RWPE1 (cell line): ENCODE measurements around the gene ERBB4.

Experiments
- CTCF ChIA-PET: fragments of 350-600 bp; sonication (Branson Sonifier 250); formaldehyde crosslinking; extraction: SDS; loops from one replicate; lab custom pipeline; 2021; lab: Yijun Ruan, JAX
- POLR2A ChIA-PET: fragments of 400-600 bp; formaldehyde crosslinking; extraction: SDS; loops from one replicate; lab custom pipeline; 2020; ENCODE audit warnings: antibody characterized with exemption; ENCODE audit not compliant: low non-redundant PET; lab: Yijun Ruan, JAX
- DNase-seq: peaks from one replicate; pipeline ENCODE4 v3.0.0; 2012; ENCODE audit warnings: low spot score
- H3K27ac ChIP-seq: fragments of 450-650 bp; 2 replicates; pipeline ENCODE4 v1.5.1; 2017
- TF ChIP-seq, protein P1 (sequence below): fragments of 450-650 bp; conservative IDR thresholded peaks from 2 replicates; pipeline ENCODE4 v1.5.1; 2017; ENCODE audit warnings: low read depth, mild to moderate bottlenecking

The ERBB4 gene

DNA sequence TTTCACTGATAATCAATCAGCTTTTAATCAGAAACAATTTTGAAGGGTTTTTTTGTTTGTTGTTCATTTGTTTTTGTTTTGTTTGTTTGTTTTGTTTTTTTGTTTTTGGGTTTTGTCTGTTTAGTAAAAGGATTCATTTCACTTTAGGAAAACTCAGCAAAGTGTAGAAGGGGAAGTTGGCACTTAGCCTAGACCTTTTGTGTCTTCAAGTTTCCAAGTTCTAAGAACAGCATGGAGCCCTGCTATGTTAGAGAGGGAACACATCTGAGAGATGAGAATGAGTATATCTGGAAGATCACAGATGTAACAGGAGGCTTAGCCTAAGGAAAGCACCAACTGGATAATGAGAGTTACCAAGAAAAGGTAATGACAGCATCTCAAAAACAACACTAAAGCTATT, 501.5 kb downstream of the ERBB4 start:
- ChIA-PET POLR2A (no interaction called here), CTCF (no interaction called here)
- no peak overlapping the region for H3K27ac ChIP-seq
- DNase-seq, result no peak
- TF ChIP-seq, protein P1, sequence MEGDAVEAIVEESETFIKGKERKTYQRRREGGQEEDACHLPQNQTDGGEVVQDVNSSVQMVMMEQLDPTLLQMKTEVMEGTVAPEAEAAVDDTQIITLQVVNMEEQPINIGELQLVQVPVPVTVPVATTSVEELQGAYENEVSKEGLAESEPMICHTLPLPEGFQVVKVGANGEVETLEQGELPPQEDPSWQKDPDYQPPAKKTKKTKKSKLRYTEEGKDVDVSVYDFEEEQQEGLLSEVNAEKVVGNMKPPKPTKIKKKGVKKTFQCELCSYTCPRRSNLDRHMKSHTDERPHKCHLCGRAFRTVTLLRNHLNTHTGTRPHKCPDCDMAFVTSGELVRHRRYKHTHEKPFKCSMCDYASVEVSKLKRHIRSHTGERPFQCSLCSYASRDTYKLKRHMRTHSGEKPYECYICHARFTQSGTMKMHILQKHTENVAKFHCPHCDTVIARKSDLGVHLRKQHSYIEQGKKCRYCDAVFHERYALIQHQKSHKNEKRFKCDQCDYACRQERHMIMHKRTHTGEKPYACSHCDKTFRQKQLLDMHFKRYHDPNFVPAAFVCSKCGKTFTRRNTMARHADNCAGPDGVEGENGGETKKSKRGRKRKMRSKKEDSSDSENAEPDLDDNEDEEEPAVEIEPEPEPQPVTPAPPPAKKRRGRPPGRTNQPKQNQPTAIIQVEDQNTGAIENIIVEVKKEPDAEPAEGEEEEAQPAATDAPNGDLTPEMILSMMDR, result no peak

DNA sequence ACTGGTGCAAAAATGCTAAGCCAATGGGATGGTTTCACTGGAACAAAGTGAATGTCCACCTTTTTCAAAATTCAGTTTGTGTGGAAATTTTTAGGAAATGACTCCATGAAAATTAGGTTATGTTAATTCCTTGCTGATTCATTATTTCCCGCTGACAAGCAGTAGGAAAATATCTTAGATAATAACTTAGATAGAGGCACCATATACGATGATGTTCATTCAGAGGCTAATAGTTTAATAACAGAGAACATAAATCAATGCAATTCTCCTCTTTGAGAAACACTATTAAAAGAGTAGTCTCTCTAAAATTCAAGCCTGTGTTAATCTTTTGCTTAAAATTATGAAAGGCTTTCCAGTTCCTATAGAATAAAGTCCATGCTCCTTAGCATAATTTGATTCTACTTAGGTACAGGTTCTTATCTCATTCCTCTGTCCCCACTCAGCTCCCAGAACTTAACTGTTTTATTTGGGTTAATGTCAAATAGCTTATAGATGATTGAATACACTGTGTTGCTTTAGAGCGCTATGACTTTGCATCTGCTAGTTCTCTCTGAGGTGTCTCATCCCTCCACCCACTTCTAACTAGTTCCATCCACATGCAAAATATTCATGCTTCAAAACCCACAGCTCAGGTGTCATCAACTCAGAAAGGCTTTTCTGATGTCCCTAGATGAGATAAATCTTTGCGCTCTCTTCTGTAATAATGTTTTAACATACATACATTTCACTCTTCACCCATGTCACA, 503.6 kb downstream of the ERBB4 start:
- ChIA-PET CTCF (interaction anchor here (0.6 kb wide), 1 partner anchor 15 kb away, joined by 3 read pairs; no protein-coding TSS in a partner anchor), POLR2A (no interaction called here)
- TF ChIP-seq, protein P1, result no peak
- H3K27ac ChIP-seq, result no peak overlapping the region
- no peak for DNase-seq

DNA sequence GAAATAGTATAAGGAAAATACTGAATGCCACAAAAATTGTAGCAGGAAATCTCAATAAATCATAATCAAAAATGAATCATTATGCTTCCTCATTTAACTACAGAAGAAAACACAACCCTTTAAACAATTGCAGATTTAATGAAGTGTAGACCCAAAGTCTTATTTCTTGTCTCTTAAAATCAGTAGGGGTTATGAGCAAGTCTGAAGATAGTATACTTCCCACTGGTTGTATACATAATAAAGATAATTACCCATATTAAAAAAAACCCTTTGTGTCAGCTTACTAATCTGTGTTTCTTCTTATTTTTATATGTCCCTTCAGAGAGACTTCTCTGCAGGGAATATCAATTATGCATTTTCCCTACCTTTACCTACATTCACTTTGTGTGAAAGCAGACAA, 504.7 kb downstream of the ERBB4 start:
- no peak overlapping the region for H3K27ac ChIP-seq
- DNase-seq, result no peak
- CTCF ChIA-PET, result no interaction called here
- POLR2A ChIA-PET, result no interaction called here
- TF ChIP-seq, protein P1, result no peak

DNA sequence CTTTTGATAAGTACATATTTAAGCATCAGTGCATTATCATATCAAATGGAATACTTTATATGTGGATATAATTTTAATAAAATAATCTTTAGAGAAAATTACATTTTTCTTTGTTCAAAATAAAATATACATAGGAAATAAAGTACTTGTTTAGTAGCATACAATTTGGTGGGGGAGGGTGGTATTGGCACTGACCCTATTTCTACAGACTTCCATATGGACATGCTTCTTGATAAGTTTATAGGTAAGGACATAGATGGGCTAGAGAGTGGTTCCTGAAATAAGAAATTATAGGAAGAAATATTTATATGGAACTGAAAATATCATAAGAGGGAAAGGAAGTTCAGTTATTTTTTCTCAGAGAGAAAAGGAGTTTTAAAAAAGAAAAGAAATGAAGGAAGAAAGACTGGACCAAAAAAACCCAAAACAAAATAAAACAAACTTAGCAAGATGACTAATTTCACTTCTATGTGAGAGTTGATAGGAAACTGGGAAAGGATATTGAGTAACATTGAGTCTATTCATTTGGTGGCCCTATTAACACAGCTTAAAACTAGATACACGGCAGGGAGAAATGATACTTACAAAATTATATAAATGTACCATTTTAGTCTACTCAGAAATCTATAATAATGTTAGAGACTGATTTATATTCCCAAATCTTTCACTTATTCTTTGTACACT, 505.9 kb downstream of the ERBB4 start:
- CTCF ChIA-PET, result no interaction called here
- no peak overlapping the region for H3K27ac ChIP-seq
- TF ChIP-seq, protein P1, result no peak
- no peak for DNase-seq
- POLR2A ChIA-PET, result no interaction called here

DNA sequence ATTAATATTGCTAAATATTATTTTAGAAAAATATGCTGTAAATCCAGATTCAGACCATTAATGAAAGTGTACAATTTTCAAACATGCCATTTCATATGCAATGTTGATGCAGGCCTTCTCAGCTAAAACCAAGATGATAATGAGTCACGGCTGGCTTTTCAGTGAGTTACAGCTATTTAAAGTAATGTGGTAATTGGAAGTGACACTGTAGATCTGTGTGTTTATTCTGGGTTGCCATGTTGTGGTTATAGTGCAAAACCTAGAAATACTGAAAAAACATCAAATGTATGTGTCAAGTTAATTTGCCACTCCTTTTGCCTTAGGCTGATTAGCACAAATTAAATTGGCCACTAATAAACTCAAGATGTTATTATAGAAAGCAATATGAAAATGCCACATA, 506.6 kb downstream of the ERBB4 start:
- ChIA-PET POLR2A (no interaction called here), CTCF (interaction anchor here (0.6 kb wide), 1 partner anchor 38 kb away, joined by 3 read pairs; no protein-coding TSS in a partner anchor)
- TF ChIP-seq, protein P1, result no peak
- DNase-seq, result no peak
- no peak overlapping the region for H3K27ac ChIP-seq

DNA sequence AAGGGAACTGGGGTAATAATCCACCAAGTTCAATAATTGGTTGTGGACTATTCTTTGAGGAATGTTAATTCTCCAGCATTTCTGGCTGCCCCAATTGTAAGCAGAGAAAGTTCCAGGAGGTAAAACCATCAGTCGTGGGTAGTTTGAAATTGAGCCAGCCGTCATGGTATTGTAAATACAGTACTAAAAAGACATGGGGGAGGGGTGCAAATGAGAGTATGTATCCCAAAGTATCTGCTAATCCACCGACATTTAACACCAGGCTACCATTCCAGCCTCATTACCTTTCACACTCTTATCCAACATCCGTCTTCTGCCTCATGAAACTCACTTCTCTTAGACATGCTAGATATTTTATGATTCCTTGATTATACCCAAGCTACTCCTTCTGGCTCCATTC, 507.9 kb downstream of the ERBB4 start:
- no peak overlapping the region for H3K27ac ChIP-seq
- TF ChIP-seq, protein P1, result no peak
- ChIA-PET POLR2A (no interaction called here), CTCF (no interaction called here)
- no peak for DNase-seq
